Measurements from ENCODE around the gene MOB3B.
A peak's percentile ranks its signal among the peaks of the same experiment; 100 is the strongest.
"Not testable (repeated sequence)": the region's sequence is repeated elsewhere in the genome, so short reads cannot be mapped to it uniquely, and the experiment has no call there.

The MOB3B gene

GRCh38 chr9:27514551-27514950 lies 15.1 kb downstream of the MOB3B start:
- DNase-seq, result no peak

- no peak for DNase-seq
These were observed 17.8 kb downstream of the MOB3B start for GRCh38 chr9:27511771-27512170.

- no peak for DNase-seq
These were observed 18.8 kb downstream of the MOB3B start for GRCh38 chr9:27510780-27511179.

GRCh38 chr9:27506981-27507380 lies 22.6 kb downstream of the MOB3B start:
- DNase-seq, result no peak

- DNase-seq, result peak; percentile 43
These were observed 23.9 kb downstream of the MOB3B start for GRCh38 chr9:27505744-27506161.

- DNase-seq, result no peak
These were observed 25.4 kb downstream of the MOB3B start for GRCh38 chr9:27504259-27504658.

GRCh38 chr9:27503623-27504022 lies 26.0 kb downstream of the MOB3B start:
- no peak for DNase-seq

GRCh38 chr9:27500902-27501301 lies 28.7 kb downstream of the MOB3B start:
- not testable (repeated sequence) for DNase-seq

GRCh38 chr9:27499451-27499850 lies 30.2 kb downstream of the MOB3B start:
- DNase-seq, result peak; percentile 61

- no peak for DNase-seq
These were observed 31.7 kb downstream of the MOB3B start for GRCh38 chr9:27497883-27498417.

- no peak for DNase-seq
These were observed 33.5 kb downstream of the MOB3B start for GRCh38 chr9:27496135-27496504.

GRCh38 chr9:27495480-27496134 lies 34.0 kb downstream of the MOB3B start:
- no peak for DNase-seq

GRCh38 chr9:27491154-27491553 lies 38.5 kb downstream of the MOB3B start:
- DNase-seq, result peak; percentile 16

- no peak for DNase-seq
These were observed 40.3 kb downstream of the MOB3B start for GRCh38 chr9:27489087-27489876.

- DNase-seq, result no peak
These were observed 41.7 kb downstream of the MOB3B start for GRCh38 chr9:27487927-27488326.

- DNase-seq, result no peak
These were observed 42.4 kb downstream of the MOB3B start for GRCh38 chr9:27487128-27487640.

- no peak for DNase-seq
These were observed 44.5 kb downstream of the MOB3B start for GRCh38 chr9:27485158-27485557.

GRCh38 chr9:27483576-27483975 lies 46.0 kb downstream of the MOB3B start:
- DNase-seq, result no peak

- no peak for DNase-seq
These were observed 46.9 kb downstream of the MOB3B start for GRCh38 chr9:27482709-27483108.

- DNase-seq, result no peak
These were observed 51.3 kb downstream of the MOB3B start for GRCh38 chr9:27478322-27478721.

GRCh38 chr9:27476870-27477515 lies 52.6 kb downstream of the MOB3B start:
- no peak for DNase-seq

GRCh38 chr9:27475057-27475595 lies 54.5 kb downstream of the MOB3B start:
- DNase-seq, result no peak

- DNase-seq, result no peak
These were observed 55.3 kb downstream of the MOB3B start for GRCh38 chr9:27474305-27474704.
